NCI-H2196 (cell line): ENCODE measurements around the gene POR.
A peak's percentile ranks its signal among the peaks of the same experiment; 100 is the strongest.

Experiments
- DNase-seq: peaks from one replicate; lab custom pipeline; 2025; ENCODE audit not compliant: unreplicated experiment; lab: John Stamatoyannopoulos, UW

The POR gene

GRCh38 chr7:75950111-75950681 lies 35.2 kb downstream of the POR start:
- DNase-seq, result no peak

- no peak for DNase-seq
These were observed 36.6 kb downstream of the POR start for GRCh38 chr7:75951506-75951905.

GRCh38 chr7:75953431-75953830 lies 38.5 kb downstream of the POR start:
- DNase-seq, result no peak

- no peak for DNase-seq
These were observed 39.0 kb downstream of the POR start for GRCh38 chr7:75953931-75954330.

GRCh38 chr7:75955331-75955955 lies 40.5 kb downstream of the POR start:
- DNase-seq, result no peak

- no peak for DNase-seq
These were observed 42.2 kb downstream of the POR start for GRCh38 chr7:75957021-75957736.

- peak; percentile 31 for DNase-seq
These were observed 44.0 kb downstream of the POR start for GRCh38 chr7:75958802-75959543.

- DNase-seq, result no peak
These were observed 45.4 kb downstream of the POR start for GRCh38 chr7:75960372-75960771.

- DNase-seq, result no peak
These were observed 46.3 kb downstream of the POR start for GRCh38 chr7:75961218-75961617.

GRCh38 chr7:75962607-75963380 lies 47.8 kb downstream of the POR start:
- no peak for DNase-seq

GRCh38 chr7:75963381-75963995 lies 48.5 kb downstream of the POR start:
- no peak for DNase-seq

- DNase-seq, result no peak
These were observed 50.7 kb downstream of the POR start for GRCh38 chr7:75965617-75966016.

GRCh38 chr7:75966190-75966961 lies 51.4 kb downstream of the POR start:
- peak; percentile 77 for DNase-seq

GRCh38 chr7:75967055-75967454 lies 52.1 kb downstream of the POR start:
- DNase-seq, result no peak

- no peak for DNase-seq
These were observed 52.6 kb downstream of the POR start for GRCh38 chr7:75967487-75967997.

GRCh38 chr7:75968012-75968411 lies 53.1 kb downstream of the POR start:
- no peak for DNase-seq

- no peak for DNase-seq
These were observed 53.6 kb downstream of the POR start for GRCh38 chr7:75968561-75969001.

- no peak for DNase-seq
These were observed 54.2 kb downstream of the POR start for GRCh38 chr7:75969182-75969581.

- no peak for DNase-seq
These were observed 54.9 kb downstream of the POR start for GRCh38 chr7:75969704-75970498.
